ENCODE results near the gene IGFL2. TPM values are rescaled to one million over a fixed set of nuclear protein-coding genes. Genes with fewer than 3 reads are reported as not detected.
A peak's percentile ranks its signal among the peaks of the same experiment; 100 is the strongest.

Gene IGFL2
- total RNA-seq, 2 donors from 2014 or later, result 0.84 TPM; not detected in 1

DNA sequence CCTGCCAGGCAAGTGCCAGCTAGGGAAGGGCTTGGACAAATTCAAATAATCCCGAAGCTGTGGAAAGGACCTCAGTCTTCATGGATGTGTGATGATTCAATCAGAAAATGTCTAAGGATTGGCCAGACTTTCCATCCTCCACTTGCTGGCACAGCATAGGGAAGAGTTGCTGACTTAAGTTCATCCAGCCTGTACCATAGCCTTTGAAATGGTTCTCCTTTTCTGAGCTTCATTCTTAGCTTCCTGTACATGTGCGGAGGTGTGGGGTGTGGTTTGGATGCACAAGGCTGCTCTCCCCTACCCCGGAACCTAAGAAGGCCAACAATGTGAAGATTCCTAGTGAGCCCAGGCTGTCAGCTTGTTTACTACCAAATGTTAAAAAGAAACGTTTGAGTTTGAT is 22.6 kb upstream of the IGFL2 start:
- Mint-ChIP-seq H3K4me1 (peaks cover 13% of the 10 kb centered on the region), H3K4me3 (no peak overlapping the region), H3K27me3 (ENCODE audit: insufficient read depth) (peaks cover 26% of the 10 kb centered on the region), H3K27ac (no peak overlapping the region), H3K9me3 (no peaks in the 10 kb centered on the region), H3K36me3 (ENCODE audit: low read depth) (no peaks in the 10 kb centered on the region)
- no peak overlapping the region for H3K4me3 ChIP-seq (ENCODE audit: low read length)
- 91 to 100% methylated on average over 1 to 3 of the region's 4 CpGs for WGBS, 2 experiments (ENCODE audit: insufficient coverage in 1 of 2, insufficient read length in 1 of 2)
- peaks cover 5% of the 10 kb centered on the region for H3K27me3 ChIP-seq (ENCODE audit: control insufficient read depth, insufficient read depth, low read length, poor library complexity, severe bottlenecking)
- peaks cover 2% of the 10 kb centered on the region for H3K4me1 ChIP-seq (ENCODE audit: control insufficient read depth, insufficient read depth, low read length)
- no peak overlapping the region for H3K27ac ChIP-seq (ENCODE audit: low read depth, low read length)
- TF ChIP-seq, protein P1, sequence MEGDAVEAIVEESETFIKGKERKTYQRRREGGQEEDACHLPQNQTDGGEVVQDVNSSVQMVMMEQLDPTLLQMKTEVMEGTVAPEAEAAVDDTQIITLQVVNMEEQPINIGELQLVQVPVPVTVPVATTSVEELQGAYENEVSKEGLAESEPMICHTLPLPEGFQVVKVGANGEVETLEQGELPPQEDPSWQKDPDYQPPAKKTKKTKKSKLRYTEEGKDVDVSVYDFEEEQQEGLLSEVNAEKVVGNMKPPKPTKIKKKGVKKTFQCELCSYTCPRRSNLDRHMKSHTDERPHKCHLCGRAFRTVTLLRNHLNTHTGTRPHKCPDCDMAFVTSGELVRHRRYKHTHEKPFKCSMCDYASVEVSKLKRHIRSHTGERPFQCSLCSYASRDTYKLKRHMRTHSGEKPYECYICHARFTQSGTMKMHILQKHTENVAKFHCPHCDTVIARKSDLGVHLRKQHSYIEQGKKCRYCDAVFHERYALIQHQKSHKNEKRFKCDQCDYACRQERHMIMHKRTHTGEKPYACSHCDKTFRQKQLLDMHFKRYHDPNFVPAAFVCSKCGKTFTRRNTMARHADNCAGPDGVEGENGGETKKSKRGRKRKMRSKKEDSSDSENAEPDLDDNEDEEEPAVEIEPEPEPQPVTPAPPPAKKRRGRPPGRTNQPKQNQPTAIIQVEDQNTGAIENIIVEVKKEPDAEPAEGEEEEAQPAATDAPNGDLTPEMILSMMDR (conservative IDR thresholded peaks at IDR 0.05), result no peak
- H3K9me3 ChIP-seq (ENCODE audit: control insufficient read depth, low read length), result peaks cover 2% of the 10 kb centered on the region
- H3K36me3 ChIP-seq (ENCODE audit: control insufficient read depth, insufficient read depth, low read length), result no peaks in the 10 kb centered on the region
- H3K9ac ChIP-seq (ENCODE audit: extremely low read depth, low read length, poor library complexity, severe bottlenecking), result no peak overlapping the region
- no peak for DNase-seq

GRCh38 chr19:46126086-46126580 is 21.9 kb upstream of the IGFL2 start:
- DNase-seq, result no peak
- Mint-ChIP-seq H3K27me3 (ENCODE audit: insufficient read depth) (peaks cover 24% of the 10 kb centered on the region), H3K27ac (no peak overlapping the region), H3K9me3 (no peaks in the 10 kb centered on the region), H3K4me3 (no peak overlapping the region), H3K4me1 (peaks cover 13% of the 10 kb centered on the region), H3K36me3 (ENCODE audit: low read depth) (no peaks in the 10 kb centered on the region)
- Histone ChIP-seq H3K9me3 (ENCODE audit: control insufficient read depth, low read length) (no peaks in the 10 kb centered on the region), H3K4me3 (ENCODE audit: low read length) (no peak overlapping the region), H3K4me1 (ENCODE audit: control insufficient read depth, insufficient read depth, low read length) (peaks cover 2% of the 10 kb centered on the region), H3K27ac (ENCODE audit: low read depth, low read length) (no peak overlapping the region), H3K9ac (ENCODE audit: extremely low read depth, low read length, poor library complexity, severe bottlenecking) (no peak overlapping the region), H3K27me3 (ENCODE audit: control insufficient read depth, insufficient read depth, low read length, poor library complexity, severe bottlenecking) (peaks cover 5% of the 10 kb centered on the region), H3K36me3 (ENCODE audit: control insufficient read depth, insufficient read depth, low read length) (no peaks in the 10 kb centered on the region)
- 94% methylated on average over 2 of the region's 2 CpGs; no CpG with 5 or more reads in 1 of the 2 experiments for WGBS, 2 experiments (ENCODE audit: insufficient coverage in 1 of 2, insufficient read length in 1 of 2)
- TF ChIP-seq, protein P1 (conservative IDR thresholded peaks at IDR 0.05), result no peak

DNA sequence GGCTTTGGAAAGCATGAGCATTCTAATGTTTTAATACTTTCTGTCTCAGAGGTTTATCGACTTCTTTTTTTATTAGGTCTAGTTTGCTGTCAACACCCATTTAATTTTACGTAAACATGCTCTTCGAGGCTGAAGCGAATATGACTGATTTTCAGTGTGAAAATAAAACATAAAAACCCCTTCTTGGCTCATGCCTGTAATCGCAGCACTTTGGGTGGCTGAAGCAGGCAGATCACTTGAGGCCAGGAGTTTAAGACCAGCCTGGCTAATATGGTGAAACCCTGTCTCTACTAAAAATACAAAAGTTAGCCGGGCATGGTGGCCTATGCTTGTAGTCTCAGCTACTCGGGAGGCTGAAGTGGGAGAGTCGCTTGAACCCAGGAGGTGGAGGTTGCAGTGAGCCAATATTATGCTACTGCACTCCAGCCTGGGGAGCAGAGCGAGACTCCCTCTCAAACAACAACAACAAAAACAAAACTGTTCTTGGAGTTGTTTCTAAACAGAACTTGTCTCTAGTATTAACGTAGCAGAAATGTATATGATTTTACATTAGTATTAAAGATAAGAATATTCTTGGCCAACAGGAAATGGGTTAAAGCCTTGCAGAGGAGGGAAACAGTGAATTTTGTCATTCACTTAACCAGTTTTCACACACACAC is 16.4 kb upstream of the IGFL2 start:
- Histone ChIP-seq H3K9ac (ENCODE audit: extremely low read depth, low read length, poor library complexity, severe bottlenecking) (peak overlapping the region; percentile 73), H3K27ac (ENCODE audit: low read depth, low read length) (peak overlapping the region; percentile 93), H3K36me3 (ENCODE audit: control insufficient read depth, insufficient read depth, low read length) (no peaks in the 10 kb centered on the region), H3K4me3 (ENCODE audit: low read length) (peak overlapping the region; percentile 72), H3K4me1 (ENCODE audit: control insufficient read depth, insufficient read depth, low read length) (no peaks in the 10 kb centered on the region), H3K27me3 (ENCODE audit: control insufficient read depth, insufficient read depth, low read length, poor library complexity, severe bottlenecking) (peaks cover 3% of the 10 kb centered on the region), H3K9me3 (ENCODE audit: control insufficient read depth, low read length) (peaks cover 4% of the 10 kb centered on the region)
- H3K9me3 Mint-ChIP-seq, result peaks cover 8% of the 10 kb centered on the region
- TF ChIP-seq, protein P1 (conservative IDR thresholded peaks at IDR 0.05), result no peak
- H3K36me3 Mint-ChIP-seq (ENCODE audit: low read depth), result peaks cover 4% of the 10 kb centered on the region
- 82 to 84% methylated on average over 7 to 10 of the region's 10 CpGs for WGBS, 2 experiments (ENCODE audit: insufficient coverage in 1 of 2, insufficient read length in 1 of 2)
- H3K27ac Mint-ChIP-seq, result no peak overlapping the region
- peaks cover 20% of the 10 kb centered on the region for H3K27me3 Mint-ChIP-seq (ENCODE audit: insufficient read depth)
- H3K4me3 Mint-ChIP-seq, result no peak overlapping the region
- H3K4me1 Mint-ChIP-seq, result peaks cover 16% of the 10 kb centered on the region
- DNase-seq, result peak; percentile 60

Measured in endodermal cell (in vitro differentiated cells).